Bronchial epithelial cell (primary cell): ENCODE measurements around the gene OPA3. TPM values are rescaled to one million over a fixed set of nuclear protein-coding genes. Genes with fewer than 3 reads are reported as not detected.

Source experiments
- DNase-seq: peaks from one replicate; pipeline ENCODE4 v3.0.0-alpha.2; 2010; ENCODE audit warnings: low read depth
- FAIRE-seq: peaks from 2 replicates; lab custom pipeline; 2011; peaks lifted over from hg19 to GRCh38; lab: Jason Lieb, UNC
- H3K27me3 ChIP-seq: 2 replicates; pipeline ENCODE4 v1.5.1; 2011; ENCODE audit warnings: low read length; ENCODE audit not compliant: control insufficient read depth, insufficient read depth
- H3K36me3 ChIP-seq: 2 replicates; pipeline ENCODE4 v1.5.1; 2011; ENCODE audit warnings: low read length; ENCODE audit not compliant: control insufficient read depth, insufficient read depth
- H3K4me3 ChIP-seq: 2 replicates; pipeline ENCODE4 v1.5.1; 2011; ENCODE audit warnings: mild to moderate bottlenecking, low read depth, low read length, control low read depth
- CTCF ChIP-seq: IDR thresholded peaks from 2 replicates; pipeline ENCODE4 v1.5.1; 2011; ENCODE audit warnings: mild to moderate bottlenecking, moderate library complexity, low read length, control low read depth, inconsistent platforms; ENCODE audit not compliant: insufficient read depth, severe bottlenecking
- total RNA-seq: library from RNA; depleted of rRNA; stranded (reverse); fragments of >200 nt; gene quantifications from 2 replicates; pipeline ENCODE4 v1.2.1, GENCODE V29; 2014

The OPA3 gene
- total RNA-seq, 1 donor from 2014 or later, result 5.3 TPM

DNA sequence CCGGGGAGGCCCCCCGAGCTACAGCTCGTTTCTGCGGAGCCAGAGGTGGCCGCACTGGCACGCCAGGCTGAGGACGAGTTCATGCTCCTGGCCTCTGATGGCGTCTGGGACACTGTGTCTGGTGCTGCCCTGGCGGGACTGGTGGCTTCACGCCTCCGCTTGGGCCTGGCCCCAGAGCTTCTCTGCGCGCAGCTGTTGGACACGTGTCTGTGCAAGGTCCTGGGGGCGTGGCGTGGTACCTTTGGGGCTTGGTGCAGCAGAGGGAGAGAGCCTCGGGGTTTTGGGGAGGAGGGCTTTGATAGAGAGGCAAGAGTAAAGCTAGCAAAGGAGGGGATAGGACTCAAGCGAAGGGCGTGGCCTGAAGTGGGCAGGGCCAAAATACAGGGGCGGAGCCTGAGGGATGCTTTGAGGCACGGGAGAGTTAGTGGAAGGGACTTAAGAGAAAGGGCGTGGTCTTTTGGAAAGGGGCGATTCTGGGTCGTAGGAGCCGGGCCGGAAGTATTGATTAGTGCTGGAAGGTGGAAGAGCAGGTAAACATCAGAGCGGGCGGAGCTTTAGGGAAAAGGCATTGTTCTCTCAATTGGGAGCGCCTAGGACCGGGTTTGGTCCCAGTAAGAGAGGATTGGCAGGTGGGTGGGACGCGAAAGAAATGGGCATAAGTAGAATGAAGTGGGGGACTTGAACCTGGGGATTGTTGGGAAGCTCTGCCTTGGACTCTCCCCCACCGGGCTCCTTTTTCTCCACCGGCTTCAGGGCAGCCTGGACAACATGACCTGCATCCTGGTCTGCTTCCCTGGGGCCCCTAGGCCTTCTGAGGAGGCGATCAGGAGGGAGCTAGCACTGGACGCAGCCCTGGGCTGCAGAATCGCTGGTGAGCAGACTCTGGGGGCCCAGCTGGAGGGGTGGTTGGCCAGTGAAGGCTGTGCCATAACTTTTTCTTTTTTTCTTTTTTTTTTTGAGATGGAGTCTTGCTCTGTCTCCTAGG lies 85.1 kb downstream of the OPA3 start:
- TF ChIP-seq CTCF, result no peak
- FAIRE-seq (no peak), DNase-seq (peak; percentile 56)
- H3K4me3 ChIP-seq, result no peak overlapping the region
- H3K36me3 ChIP-seq, result no peaks in the 10 kb centered on the region
- no peaks in the 10 kb centered on the region for H3K27me3 ChIP-seq

- peak; percentile 9 for TF ChIP-seq CTCF
- FAIRE-seq (no peak), DNase-seq (no peak)
- H3K4me3 ChIP-seq, result peak within 1 kb of the TSS; percentile 17
- H3K27me3 ChIP-seq, result no peaks in the 10 kb centered on the region
- no peaks in the 10 kb centered on the region for H3K36me3 ChIP-seq
Observed at GRCh38 chr19:45498411-45499195, 86.0 kb downstream of the OPA3 start, which contains the start of gene PPM1N. Gene PPM1N (plus strand): TSS chr19:45498443. CDS start chr19:45498473, 30 bp downstream.

- Histone ChIP-seq H3K27me3 (no peaks in the 10 kb centered on the region), H3K4me3 (no peak overlapping the region), H3K36me3 (no peaks in the 10 kb centered on the region)
- no peak for TF ChIP-seq CTCF
- FAIRE-seq (no peak), DNase-seq (no peak)
Observed at GRCh38 chr19:45497791-45498190, 86.8 kb downstream of the OPA3 start.

DNA sequence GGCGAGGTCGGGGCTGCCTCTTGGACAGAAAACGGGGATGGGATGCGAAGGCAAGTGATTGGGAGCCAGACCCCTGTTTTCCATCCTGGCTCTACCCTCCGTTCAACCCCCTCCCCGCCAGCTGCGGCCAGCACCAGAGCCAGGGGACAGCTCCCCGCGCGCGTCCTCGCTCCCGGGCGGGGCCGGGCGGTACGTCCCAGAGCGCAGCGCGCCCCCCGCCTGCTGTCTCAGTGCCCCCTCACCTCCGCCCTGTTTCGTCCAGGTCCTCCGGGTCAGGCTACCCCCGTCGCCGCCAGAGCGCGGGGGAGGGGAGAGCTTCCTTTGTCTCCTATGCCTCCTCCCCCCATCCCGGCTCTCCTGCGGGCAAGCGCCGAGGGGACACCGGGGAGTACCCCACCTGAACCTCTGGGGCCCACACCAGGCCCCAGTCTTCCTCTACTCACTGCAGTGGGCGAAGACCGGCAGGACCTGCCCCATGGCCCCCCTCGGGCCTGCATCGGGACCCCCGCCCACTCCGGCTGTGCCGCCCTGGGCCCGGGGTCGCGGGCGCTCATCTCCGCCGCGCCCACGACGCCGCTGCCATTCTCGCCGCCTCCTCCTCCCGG lies 88.2 kb downstream of the OPA3 start:
- no peak for TF ChIP-seq CTCF
- Histone ChIP-seq H3K36me3 (no peaks in the 10 kb centered on the region), H3K4me3 (peak overlapping the region; percentile 55), H3K27me3 (no peaks in the 10 kb centered on the region)
- DNase-seq (no peak), FAIRE-seq (no peak)

DNA sequence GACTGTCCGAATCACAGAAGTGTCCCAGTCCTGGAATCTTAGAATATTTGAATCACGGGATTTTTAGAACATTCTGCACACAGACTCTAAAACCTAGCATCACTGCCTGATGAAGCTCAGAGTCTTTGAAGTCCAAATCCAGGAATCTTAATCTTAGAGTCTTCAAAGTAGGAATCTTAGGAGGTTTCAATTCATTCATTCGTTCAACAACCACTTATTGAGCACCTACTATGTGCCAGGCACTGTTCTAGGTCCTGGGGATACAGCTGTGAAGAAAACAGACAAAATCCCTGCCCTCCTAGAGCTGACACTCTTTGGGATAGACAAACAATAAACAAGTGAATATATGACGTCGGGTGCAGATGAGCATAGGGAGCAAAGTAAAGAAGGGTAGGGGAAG lies 89.4 kb downstream of the OPA3 start:
- no peak overlapping the region for H3K4me3 ChIP-seq
- no peaks in the 10 kb centered on the region for H3K36me3 ChIP-seq
- FAIRE-seq (no peak), DNase-seq (no peak)
- H3K27me3 ChIP-seq, result no peaks in the 10 kb centered on the region
- no peak for TF ChIP-seq CTCF
